Renal pelvis (tissue), 4 donors: ENCODE results near the gene ALKBH1. TPM values are rescaled to one million over a fixed set of nuclear protein-coding genes. Genes with fewer than 3 reads are reported as not detected.
A peak's percentile ranks its signal among the peaks of the same experiment; 100 is the strongest.
"Not testable (repeated sequence)": the region's sequence is repeated elsewhere in the genome, so short reads cannot be mapped to it uniquely, and the experiment has no call there.

Experiments used
- DNase-seq: peaks from one replicate; pipeline ENCODE4 v3.0.0-alpha.2; 2013
- polyA plus RNA-seq, 3 donors: library from polyadenylated mRNA; unstranded; fragments of 120-200 nt; gene quantifications; one replicate each; pipeline ENCODE4 v1.2.1, GENCODE V29; 2013; ENCODE audit not compliant: insufficient read length in 3 of 3

ALKBH1 gene
- polyA plus RNA-seq, 3 donors: 16.4 to 19.4 (median 16.9) TPM

DNA sequence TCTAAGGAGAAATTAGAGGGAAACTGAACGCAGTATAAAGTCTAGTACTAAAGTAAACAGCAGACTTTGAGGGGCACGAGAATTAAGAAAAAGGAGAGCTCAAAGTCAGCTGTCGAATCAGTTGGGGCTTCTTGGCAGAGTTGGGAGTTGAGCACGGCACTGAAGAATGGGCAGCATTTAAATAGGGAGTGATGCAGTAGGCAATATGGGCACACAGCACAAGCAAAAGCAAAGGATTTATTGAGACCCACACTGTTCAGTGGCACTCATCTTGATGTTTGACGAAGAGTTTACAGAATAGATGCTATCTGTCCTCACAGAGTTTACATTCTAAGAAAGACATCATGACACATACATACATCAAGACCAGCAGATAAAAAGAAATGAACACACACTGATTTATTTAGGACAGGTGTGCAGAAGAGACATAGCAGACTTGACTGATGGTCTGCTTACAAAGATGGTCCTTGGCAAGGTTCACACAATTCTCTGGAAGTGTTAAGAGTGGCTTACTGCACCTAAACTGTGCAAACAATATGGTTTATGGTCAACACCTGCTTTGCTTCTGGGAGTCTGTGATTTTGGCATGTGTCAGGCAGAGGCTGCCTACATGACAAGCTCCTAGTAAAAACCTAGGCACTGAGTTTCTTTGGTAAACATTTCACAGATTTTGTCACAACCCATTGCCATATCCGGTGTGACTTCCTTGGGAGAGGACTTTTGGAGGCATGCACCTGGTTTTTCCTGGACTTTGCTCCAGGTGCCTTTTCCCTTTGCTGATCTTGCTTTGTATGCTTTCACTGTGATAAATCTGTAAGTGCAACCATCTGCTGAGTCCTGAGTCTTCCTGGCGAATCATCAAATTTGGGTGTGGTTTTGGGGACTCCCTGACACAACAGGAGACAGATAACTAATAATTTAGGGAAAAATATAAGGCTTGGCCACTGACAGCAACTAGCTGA, 26.3 kb downstream of the ALKBH1 start:
- DNase-seq: no peak

DNA sequence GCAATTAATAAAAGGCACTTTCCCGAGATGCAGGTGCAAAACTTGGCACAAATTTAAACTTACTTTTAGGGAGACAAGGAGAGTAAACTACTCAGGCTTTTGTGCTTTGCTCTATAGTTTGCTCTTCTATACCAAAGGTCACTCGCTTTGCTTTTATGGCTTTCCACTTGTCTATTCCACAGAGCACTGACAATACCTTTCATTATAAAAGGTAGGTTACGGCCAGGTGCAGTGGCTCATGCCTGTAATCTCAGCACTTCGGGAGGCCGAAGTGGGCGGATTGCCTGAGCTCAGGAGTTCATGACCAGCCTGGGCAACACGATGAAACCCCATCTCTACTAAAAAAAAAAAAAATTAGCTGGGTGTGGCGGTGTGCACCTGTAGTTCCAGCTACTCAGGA, 32.9 kb downstream of the ALKBH1 start:
- no peak for DNase-seq

DNA sequence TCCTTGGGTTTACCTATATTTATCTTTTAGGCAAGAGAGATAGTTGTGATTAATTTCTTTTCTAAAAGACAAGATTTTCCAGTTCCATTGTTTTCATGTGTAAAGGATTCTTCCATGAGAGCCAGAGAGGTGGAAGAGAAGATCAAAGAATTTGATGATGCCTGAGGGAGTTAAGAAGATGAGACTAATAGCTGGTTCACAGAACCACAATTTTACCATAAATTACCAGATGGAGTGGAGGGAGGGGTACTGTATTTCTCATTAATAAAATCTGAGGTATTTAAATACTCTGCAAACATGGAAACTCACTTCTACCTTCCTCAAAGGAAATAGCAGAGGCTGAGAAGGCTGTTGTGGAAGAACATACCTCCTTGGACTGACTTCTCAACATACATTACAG, 34.6 kb downstream of the ALKBH1 start:
- DNase-seq: no peak

DNA sequence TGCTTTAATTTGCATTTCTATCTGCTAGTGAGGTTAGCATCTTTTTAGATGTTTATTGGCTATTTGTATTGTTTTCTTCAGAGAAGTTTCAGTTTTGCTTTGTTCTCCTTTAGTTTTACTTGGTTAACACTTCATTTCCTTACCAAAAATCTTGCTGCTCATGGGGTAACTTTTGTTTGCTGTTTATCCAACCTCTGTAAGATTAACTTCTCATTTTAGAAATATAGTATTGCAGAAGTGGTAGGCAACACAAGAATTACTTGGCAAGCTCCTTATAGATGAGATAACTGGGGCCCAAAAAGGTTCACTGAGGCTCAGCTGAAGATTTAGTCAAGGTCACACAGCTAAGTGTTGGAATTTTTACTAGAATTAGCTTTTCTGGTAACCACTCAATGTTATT, 40.5 kb downstream of the ALKBH1 start:
- no peak for DNase-seq

DNA sequence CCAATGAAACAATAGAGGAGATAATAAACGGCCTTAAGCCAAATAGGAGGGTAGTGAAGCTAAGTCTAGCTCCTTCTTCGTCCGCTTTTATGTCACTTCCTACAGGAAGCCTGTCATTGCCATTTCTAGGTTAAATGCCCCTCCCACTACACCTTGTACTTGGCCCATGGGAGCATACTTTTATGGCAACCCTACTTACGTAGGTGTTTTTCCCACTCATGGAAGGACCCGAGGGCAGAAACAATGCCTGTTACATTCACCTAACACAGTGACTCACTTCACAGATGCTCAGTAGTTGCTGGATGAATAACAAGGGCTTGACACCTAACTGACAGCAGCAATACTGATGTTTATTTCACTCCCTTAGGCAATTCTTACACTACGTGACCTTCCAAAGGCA, 44.5 kb downstream of the ALKBH1 start:
- no peak for DNase-seq

DNA sequence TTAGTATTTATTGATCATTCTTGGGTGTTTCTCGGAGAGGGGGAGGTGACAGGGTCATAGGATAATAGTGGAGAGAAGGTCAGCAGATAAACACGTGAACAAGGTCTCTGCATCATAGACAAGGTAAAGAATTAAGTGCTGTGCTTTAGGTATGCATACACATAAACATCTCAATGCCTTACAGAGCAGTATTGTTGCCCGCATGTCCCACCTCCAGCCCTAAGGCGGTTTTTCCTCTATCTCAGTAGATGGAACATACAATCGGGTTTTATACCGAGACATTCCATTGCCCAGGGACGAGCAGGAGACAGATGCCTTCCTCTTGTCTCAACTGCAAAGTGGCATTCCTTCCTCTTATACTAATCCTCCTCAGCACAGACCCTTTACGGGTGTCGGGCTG, 46.3 kb downstream of the ALKBH1 start:
- DNase-seq: not testable (repeated sequence)

DNA sequence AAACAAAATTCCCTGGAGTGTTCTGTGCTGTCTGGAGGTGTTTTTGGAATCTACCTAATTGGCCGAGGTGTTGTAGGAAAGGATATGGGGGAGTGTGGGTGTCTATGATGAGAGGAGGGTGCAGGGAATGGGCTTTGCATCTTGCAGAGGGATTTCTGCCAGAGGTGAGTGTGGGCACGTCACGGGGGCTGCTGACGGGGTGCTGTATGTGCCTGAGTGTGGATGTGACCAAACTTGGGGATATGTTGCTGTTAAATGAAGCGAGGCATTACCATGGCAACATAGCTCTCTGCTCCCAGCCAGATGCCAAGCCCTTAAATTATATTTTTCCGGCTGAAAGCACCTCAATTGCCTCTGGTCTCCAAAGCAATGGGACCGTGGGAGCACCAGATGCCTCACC, 47.1 kb downstream of the ALKBH1 start:
- peak; percentile 60 for DNase-seq

DNA sequence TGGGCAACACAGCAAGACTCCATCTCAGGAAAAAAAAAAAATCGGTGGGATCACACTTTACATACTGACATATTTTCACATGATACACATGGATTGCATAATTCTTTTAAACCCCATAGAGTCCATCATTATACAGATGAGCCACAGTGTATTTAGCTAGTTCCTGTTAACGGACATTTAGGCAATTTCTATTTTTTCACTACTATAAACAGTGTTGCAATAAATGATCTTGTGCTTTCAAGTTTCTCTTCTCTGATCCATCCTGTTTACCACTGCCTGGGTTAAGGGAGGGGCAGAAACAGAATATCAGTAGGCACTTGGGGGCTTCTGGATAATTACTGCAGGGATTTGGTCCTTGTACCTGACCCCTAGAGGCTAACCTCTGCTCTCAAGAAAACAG, 48.0 kb downstream of the ALKBH1 start:
- DNase-seq: no peak

DNA sequence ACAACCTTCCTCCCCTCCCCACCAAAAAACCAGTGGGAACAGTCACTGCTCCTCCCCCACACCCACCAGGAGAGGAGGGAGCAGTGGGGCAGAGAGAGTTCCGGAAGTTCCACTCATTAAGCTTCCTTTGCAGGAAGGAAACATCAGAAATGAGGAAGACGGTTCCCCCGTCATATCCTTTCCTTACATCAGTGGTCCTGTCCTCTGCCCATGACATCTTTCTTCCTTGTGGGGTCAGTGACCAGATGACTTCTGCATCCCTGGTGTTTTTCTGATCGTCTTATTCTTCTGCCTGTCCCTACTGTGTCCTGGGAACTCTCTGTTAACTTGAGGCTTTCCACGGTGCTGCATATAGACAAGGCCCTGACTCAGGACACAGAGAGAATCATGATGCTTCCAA, 50.5 kb downstream of the ALKBH1 start:
- no peak for DNase-seq

DNA sequence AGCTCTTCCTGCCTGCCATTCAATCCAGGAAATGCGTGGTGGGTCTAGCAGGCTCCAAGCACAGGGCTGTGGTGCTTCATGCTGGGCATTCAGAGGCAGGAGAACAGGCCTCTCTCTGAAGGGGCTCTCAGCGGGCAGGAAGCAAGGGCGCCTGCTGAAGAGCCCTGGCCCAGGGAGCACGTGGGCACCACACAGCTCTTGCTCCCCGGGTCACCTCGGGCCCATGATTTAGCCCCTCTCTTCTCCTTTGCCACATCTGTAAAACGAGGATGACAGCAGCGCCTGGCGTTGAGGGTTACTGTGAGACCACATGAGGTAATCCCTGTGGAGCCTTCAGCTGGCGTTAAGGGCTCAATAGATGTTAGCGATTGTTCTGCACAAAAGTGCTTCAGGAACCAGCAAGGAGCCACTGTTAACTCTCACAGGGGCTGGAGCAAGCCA, 53.8 kb downstream of the ALKBH1 start:
- no peak for DNase-seq

DNA sequence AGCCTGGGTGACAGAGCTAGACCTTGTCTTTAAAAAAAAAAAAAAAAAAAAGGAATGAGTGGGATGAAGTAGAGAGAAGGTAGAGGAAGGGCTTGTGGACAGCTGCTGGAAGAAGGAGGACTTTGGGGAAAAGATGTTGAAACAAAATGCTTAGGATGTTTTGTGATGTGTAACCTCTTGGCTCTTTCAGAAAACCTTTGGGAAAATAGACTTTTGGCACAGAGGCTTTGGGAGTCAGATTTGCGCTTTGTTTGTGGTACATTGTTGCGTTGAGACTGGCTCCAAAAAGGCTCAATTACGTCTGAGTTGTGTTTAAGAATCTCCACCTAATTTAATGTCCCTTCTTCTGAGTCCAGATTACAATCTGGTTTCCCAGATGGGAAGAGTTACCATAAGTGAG, 58.5 kb downstream of the ALKBH1 start:
- no peak for DNase-seq

DNA sequence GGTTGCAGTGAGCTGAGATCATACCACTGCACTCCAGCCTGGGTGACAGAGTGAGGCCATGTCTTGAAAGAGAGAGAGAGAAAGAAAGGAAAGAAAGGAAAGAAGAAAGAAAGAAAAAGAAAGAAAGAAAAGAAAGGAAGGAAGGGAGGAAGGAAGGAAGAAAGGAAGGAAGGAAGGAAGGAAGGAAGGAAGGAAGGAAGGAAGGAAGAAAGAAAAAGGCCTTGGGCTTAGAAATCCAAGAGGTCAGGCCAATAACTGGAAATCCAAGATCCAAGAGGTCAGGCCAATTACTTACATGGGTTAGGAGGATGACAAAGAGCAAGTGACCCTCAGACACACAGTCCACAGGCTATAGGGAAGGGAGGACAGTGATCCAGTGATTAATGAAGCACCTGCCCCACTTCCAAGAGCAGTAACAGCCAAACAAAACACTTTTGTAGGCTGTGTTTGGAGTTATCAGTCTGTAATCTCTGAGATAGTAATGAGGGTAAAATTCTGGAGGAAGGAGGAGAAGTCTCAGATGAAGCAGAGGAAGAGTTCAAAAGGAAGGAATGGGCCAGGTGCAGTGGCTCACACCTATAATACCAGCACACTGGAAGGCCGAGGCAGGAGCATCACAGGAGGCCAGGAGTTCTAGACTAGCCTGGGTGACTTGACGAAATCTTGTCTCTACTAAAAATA, 59.2 kb downstream of the ALKBH1 start:
- no peak for DNase-seq

DNA sequence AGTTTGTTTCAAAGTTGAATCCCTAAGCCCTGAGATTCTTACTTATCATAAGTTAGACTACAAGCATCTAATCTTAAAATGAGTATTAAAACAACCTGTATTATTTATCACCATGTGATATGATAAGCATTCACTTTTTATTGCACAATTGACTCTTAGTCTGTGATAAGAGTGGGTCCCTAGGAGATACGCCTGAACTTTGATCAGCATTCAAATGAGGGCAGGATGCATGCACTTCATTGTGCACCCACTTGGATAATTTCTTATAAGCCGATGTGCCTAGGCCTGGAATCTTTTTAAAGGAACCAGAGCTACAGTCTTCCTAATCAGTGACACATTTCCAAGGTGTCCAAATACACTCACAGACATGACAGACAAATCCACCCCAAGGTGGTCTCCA, 60.0 kb downstream of the ALKBH1 start:
- no peak for DNase-seq

DNA sequence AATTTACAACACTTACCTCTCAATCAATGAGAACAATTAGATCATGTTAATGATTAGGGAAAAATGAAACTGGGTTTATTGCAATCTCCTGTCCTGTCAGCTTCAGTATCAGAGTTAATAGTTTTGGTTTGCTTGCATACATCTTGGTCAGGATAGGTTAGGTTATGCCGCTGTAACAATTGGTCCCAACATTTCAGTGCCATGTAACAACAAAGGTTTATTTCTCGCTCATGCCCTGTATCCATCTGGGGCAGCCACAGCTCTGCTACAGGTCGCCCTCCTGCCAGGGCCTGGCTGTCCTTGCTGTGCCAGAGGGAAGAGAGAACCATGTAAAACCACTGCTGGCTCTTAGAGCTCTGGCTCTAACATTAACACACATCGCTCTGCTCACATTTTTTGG, 60.9 kb downstream of the ALKBH1 start:
- no peak for DNase-seq

DNA sequence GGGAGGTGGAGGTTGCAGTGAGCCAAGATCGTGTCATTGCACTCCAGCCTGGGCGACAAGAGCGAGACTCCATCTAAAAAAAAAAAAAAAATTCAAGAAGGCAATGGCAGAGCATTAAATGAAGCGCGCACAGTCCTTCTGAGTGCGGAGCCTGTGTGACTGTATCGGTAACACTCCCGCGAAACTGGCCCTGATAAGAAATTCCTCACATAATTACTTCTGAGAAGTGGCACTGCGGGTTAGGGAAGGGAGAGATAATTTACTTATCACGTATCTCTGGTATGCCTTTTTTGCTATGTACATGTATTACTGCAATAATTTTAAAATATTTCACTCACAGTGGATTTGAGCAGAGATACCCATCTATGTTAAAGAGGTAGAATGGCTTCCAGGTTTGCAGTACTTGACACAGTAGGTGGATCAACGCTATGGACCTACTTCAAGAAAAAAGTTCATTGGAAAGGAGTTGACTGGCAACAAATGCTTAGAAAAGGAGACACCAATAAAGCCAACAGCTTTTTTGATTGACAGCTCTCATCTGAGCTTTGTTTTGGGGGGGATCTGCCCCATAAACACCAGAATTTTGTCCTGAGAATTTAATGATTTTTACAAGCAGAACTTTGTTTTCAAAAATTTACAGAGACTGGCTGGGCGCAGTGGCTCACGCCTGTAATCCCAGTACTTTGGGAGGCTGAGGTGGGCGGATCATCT, 62.1 kb downstream of the ALKBH1 start:
- no peak for DNase-seq

DNA sequence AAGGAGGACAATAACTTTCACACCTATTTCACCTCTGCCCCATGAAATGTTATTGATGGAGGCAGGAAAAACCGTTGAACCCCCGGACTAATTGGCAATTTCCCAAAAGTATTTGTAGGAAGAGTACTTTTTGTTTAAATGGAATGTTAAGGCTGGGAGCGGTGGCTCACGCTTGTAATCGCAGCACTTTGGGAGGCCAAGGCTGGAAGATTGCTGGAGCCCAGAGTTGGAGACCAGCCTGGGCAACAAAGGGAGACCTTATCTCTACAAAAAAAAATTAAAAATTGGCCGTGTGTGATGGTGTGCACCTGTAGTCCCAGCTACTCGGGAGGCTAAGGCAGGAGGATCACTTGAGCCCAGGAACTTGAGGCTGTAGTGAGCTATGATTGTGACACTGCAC, 65.4 kb downstream of the ALKBH1 start:
- no peak for DNase-seq

DNA sequence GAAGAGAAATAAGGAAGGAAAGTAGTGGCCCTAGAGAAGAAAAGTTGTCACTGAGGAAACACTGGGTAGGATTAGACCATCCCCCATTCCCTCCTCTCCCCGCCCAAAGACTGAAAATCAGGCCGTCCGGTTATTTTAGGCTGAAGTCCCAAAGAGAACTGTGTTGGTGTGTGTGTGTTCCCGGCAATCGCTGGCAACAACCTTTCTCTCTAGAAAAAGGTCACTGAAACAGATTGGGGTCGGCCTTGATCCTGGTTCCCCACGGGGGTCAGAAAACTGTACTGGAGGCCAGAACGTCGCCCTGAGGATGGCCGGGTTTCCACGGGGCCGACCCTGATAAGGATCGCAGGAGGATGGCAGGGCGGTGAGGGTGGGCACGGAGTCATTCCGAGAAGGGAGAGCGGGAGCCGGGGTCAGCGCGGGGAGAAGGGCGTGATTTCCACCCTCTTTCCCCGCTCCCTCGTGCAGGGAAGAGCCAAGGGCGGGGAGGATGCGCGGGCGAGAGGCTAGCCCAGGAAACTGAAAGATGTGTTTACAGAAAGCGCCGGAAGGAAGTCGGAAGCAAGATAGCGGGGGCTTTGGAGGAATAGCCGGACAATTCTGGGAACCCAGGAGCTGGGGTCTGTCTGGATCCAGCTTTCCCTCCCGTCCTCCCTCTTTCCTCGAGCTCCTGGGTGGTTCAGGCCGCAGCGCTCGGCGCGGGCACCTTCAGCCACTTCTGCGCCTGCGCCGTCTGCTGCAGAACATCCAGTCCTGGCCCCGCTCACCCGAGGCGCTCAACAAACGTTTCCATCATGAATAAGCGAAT, 66.1 kb downstream of the ALKBH1 start:
- DNase-seq: peak; percentile 52

DNA sequence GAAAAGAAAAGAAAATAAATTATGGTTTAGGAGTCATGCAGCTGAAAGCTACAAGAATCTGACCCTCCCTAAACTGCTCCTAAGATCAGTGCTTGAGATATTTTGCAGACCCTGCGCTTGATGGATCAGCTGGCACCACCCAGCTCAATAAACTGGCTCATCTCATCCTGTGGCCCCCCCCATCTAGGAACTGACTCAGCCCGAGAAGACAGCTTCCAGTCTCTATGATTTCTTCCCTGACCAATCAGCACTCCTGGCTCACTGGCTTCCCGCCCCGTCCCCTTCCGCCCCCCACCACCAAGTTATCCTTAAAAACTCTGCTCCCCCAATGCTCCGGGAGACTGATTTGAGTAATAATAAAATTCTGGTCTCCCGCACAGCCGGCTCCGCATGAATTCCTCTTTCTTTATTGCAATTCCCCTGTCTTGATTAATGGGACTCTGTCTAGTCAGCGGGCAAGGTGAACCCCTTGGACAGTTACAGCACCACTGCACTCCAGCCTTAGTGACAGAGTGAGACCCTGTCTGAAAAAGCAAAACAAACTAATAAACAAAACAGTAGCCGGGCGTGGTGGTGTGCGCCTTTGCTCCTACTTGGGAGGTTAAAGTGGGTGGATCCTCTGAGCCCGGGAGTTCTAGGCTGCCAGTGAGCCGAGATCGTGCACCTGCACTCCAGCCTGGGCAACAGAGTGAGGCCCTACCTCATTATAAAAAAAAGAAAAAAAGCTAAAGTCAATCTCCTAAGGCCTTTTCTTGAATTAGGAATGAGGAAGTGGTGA, 66.9 kb downstream of the ALKBH1 start:
- peak; percentile 68 for DNase-seq

DNA sequence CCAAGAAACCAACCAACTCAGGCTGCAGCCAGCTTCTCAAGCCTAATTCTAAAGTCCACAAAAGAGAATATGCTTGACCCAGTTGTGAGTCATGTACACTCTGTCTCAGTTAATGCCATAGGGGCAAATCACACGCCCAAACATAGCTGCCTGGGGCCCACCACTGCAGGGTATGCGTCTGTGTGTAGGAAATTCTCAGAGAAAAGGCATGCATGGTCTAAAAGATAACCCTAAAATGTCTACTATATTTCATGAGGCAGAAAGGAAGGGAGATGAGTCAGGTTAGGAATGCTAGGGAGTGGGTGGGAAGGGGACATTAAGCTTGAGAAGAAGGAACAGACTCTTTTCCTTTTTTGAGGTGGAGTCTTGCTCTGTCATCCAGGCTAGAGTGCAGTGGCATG, 69.1 kb downstream of the ALKBH1 start:
- no peak for DNase-seq

DNA sequence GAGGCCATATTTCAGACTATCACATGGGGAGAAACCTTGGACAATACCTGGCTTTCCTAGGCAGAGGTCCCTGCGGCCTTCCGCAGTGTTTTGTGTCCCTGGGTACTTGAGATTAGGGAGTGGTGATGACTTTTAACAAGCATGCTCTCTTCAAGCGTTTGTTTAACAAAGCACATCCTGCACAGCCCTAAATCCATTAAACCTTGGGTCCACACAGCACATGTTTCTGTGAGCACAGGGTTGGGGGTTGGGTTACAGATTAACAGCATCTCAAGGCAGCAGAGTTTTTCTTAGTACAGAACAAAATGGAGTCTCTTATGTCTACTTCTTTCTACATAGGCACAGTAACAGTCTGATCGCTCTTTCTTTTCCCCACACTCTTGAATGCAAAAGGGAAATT, 72.0 kb downstream of the ALKBH1 start:
- DNase-seq: not testable (repeated sequence)

DNA sequence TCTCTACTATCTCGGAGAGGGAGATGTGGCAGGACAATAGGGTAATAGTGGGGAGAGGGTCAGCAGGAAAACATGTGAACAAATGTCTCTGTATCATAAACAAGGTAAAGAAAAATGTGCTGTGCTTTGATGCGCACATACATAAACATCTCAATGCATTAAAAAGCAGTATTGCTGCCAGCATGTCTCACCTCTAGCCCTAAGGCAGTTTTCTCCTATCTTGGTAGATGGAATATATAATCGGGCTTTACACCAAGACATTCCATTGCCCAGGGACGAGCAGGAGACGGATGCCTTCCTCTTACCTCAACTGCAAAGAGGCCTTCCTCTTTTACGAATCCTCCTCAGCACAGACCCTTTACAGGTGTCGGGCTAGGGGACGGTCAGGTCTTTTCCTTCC, 72.4 kb downstream of the ALKBH1 start:
- DNase-seq: not testable (repeated sequence)
